Aorta (tissue), 5 donors: ENCODE results near the gene IL1RAPL1. TPM values are rescaled to one million over a fixed set of nuclear protein-coding genes. Genes with fewer than 3 reads are reported as not detected.

ENCODE experiments used
- ATAC-seq: fragments of 200-7000 bp; cut with Tn5 transposase; one replicate; pipeline ENCODE4 v1.9.1; 2022; ENCODE audit warnings: moderate library complexity; ENCODE audit not compliant: low FRiP score
- DNase-seq, 2 donors: peaks; one replicate each; pipeline ENCODE4 v3.0.0-alpha.2; 2020
- H3K27ac ChIP-seq, 2 donors: one replicate each; pipeline ENCODE4 v1.5.1; 2013; ENCODE audit warnings: low read length in 2 of 2, mild to moderate bottlenecking in 2 of 2, moderate library complexity in 2 of 2, control low read depth in 1 of 2, inconsistent platforms in 1 of 2, low read depth in 1 of 2
- H3K27me3 ChIP-seq, 2 donors: one replicate each; pipeline ENCODE4 v1.6.1; 2013; ENCODE audit warnings: control low read depth in 1 of 2, low read length in 1 of 2, mild to moderate bottlenecking in 1 of 2, moderate library complexity in 1 of 2; ENCODE audit not compliant: insufficient read depth in 2 of 2, control insufficient read depth in 1 of 2
- H3K36me3 ChIP-seq, 2 donors: one replicate each; pipeline ENCODE4 v1.6.1; 2013; ENCODE audit warnings: control low read depth in 1 of 2, low read length in 1 of 2, mild to moderate bottlenecking in 1 of 2; ENCODE audit not compliant: insufficient read depth in 2 of 2, control insufficient read depth in 1 of 2
- H3K4me1 ChIP-seq, 2 donors: one replicate each; pipeline ENCODE4 v1.6.1; 2013; ENCODE audit warnings: low read length in 2 of 2, control low read depth in 1 of 2, mild to moderate bottlenecking in 1 of 2, moderate library complexity in 1 of 2; ENCODE audit not compliant: insufficient read depth in 2 of 2, control insufficient read depth in 1 of 2
- H3K4me3 ChIP-seq, 2 donors: one replicate each; pipeline ENCODE4 v1.5.1; 2013; ENCODE audit warnings: low read length in 2 of 2, control low read depth in 1 of 2, mild to moderate bottlenecking in 1 of 2
- H3K9me3 ChIP-seq: one replicate; pipeline ENCODE4 v1.6.1; 2013; ENCODE audit warnings: mild to moderate bottlenecking, low read length; ENCODE audit not compliant: control insufficient read depth
- WGBS, 2 donors: extraction: QIAGEN DNeasy Blood & Tissue Kit; methylation state at CpG; one replicate each; pipeline ENCODE4 v1.1.7; 2013; 5-methylcytosine and 5-hydroxymethylcytosine counted together
- intact Hi-C, 2 donors: fragments of 100-400 bp; cut with DNase I; formaldehyde crosslinking; loops; one replicate each; pipeline versions ENCODE4 v1.14.2 to v1.15.0; 2022
- polyA plus RNA-seq, 2 donors: library from polyadenylated mRNA; stranded (reverse); fragments of 200-250 nt; gene quantifications; one replicate each; pipeline ENCODE4 v1.2.3, GENCODE V29; 2013
- total RNA-seq, 2 donors: library from RNA; stranded (reverse); fragmentation: NEBNext Ultra II Directional; extraction: Animal tissue kit (Norgen Biotek cat#: 25700); gene quantifications; one replicate each; pipeline ENCODE4 v1.2.1, GENCODE V29; 2021
- donor health status: healthy with polysubstance abuse.
- donor health status: Bipolar disorder and iron deficiency.
- donor health status: DM: no; HTN: no; CAD: no.
- donor health status: DM: no; HTN: no; CAD: no.
- donor health status: DM: yes; HTN: yes; CAD: no.

Gene IL1RAPL1
- total and polyA plus RNA-seq, 4 donors = 0.24 to 0.26 TPM; not detected in 2

DNA sequence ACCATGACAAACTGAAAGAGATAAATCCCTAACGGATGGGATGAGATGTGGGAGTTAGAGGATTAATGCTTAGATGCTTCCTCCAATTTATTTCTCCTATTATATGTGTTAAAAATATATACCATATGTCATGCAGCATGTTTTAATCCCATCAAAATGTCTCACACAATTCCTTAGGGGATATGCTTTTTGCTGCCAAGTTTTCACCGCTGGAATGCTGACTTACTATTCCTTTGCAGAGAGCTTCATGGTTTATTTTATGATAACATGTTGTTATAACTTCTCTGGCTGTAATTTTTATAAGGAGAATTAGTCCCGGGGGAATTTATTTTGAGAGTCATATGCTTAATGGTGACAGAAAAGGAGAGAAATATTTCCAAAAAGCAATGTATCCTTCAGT, 670.3 kb downstream of the IL1RAPL1 start:
- Histone ChIP-seq H3K9me3 (no peaks in the 10 kb centered on the region), H3K4me3 (no peak overlapping the region), H3K36me3 (no peaks in the 10 kb centered on the region), H3K27ac (no peak overlapping the region), H3K4me1 (no peaks in the 10 kb centered on the region), H3K27me3 (no peaks in the 10 kb centered on the region)
- intact Hi-C loops = no loop called here
- WGBS, 2 donors = 3% methylated on average over 3 of the region's 3 CpGs
- DNase-seq (no peak), ATAC-seq (no peak)

DNA sequence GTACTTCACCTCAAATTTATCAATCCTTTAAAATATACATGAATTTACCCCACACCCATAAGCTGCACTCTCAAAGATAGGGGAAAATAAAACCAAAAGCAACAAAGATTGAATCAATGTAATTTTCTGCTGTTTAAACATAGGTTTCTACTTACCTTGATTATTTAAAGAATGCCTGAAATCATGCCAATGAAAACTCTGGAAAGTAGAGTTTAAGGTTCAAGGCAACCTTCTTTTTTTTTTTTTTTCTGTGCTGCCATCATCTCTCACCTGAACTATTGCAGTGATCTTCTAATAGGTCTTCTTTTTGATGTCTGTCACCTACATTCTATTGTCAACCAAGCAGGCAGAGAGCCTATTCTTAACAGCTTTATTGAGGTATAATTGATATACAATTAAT, 682.1 kb downstream of the IL1RAPL1 start:
- Histone ChIP-seq H3K36me3 (no peaks in the 10 kb centered on the region), H3K27me3 (no peaks in the 10 kb centered on the region), H3K9me3 (no peaks in the 10 kb centered on the region), H3K27ac (no peak overlapping the region), H3K4me3 (no peak overlapping the region), H3K4me1 (no peaks in the 10 kb centered on the region)
- ATAC-seq = no peak
- DNase-seq = no peak
- intact Hi-C loops = no loop called here

GRCh38 chrX:29274517-29274916, 687.3 kb downstream of the IL1RAPL1 start:
- DNase-seq (no peak), ATAC-seq (no peak)

DNA sequence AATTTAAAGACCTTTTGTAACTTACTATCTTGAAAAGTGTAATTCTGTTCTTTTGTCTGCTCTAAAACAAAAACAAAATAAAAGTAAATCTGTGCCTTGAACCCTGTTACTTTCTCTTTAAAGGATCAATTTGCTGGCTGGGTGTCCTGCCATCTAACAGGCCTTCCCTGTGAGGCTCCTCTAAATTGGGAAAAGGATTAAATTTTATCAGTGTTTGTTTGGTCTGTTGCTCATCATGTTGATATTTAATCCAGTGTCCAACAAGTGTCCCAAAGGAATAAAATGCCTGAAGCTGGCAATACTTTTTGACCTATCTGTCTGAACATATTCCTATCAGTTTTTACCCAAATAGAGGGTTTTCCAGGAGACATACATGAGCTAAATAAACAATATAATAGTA, 688.7 kb downstream of the IL1RAPL1 start:
- H3K27ac ChIP-seq = no peak overlapping the region
- no peak for DNase-seq
- no peak overlapping the region for H3K4me3 ChIP-seq
- H3K27me3 ChIP-seq = no peaks in the 10 kb centered on the region
- no peaks in the 10 kb centered on the region for H3K4me1 ChIP-seq
- intact Hi-C loops = no loop called here
- H3K36me3 ChIP-seq = no peaks in the 10 kb centered on the region
- no peak for ATAC-seq
- no peaks in the 10 kb centered on the region for H3K9me3 ChIP-seq

More at GRCh38 chrX:29274517-29274916, 687.3 kb downstream of the IL1RAPL1 start:
- intact Hi-C loops = no loop called here
- Histone ChIP-seq H3K4me3 (no peak overlapping the region), H3K27ac (no peak overlapping the region), H3K27me3 (no peaks in the 10 kb centered on the region), H3K4me1 (no peaks in the 10 kb centered on the region), H3K36me3 (no peaks in the 10 kb centered on the region), H3K9me3 (no peaks in the 10 kb centered on the region)
- 45 to 73% methylated on average over 3 of the region's 3 CpGs for WGBS, 2 donors

DNA sequence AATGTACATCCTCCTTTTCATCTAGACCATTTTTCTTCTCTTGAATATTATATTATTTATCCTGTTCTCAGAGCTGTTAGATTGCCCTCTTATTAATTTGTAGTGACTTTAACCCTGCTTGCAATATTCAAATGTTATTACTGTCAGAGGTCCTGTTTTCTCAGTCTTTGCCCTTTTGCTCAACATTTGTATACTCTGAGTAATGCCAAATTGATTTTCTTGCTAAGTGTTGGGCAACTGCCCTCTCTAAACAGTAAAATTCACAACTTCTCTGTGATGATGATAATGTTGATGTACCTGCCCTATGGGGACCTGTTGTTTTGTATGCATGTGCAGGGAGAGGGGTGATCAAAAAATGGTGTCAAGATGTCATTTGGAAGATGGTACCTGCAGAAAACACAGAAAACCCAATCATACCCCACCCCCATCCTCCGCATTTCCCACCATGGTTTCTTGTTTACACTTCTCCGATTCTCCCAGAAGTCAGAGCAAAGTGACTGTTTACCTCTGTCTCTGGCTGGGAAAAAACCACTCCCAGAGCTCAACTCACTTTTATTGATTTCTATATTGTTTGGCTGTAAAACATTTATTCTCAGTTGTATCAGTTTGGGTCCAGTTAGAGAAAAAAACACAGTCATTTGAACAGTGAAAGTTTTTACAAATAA, 694.0 kb downstream of the IL1RAPL1 start:
- WGBS, 2 donors = 89 to 96% methylated on average over 2 of the region's 2 CpGs
- H3K36me3 ChIP-seq = no peaks in the 10 kb centered on the region

DNA sequence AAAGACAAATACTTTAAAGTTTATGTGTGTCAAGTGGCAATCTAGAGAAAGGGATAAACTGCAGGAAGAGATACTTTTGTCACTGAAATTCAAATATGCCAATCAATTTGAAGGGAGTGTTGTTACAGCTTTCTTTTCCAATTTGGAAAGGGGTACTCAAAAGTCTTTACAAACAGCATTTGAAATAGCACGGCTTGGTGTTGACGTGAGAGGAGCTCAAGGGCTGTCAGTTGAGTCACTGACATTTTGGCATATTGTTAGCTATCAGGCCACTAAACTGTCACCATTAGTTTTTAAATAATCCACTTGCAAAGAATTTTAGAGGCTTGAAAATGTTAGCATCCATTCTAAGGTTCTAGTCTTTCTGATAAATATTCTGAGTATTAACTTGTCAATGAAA, 698.4 kb downstream of the IL1RAPL1 start:
- Histone ChIP-seq H3K4me1 (no peaks in the 10 kb centered on the region), H3K27ac (no peak overlapping the region), H3K27me3 (no peaks in the 10 kb centered on the region), H3K9me3 (no peaks in the 10 kb centered on the region), H3K36me3 (no peaks in the 10 kb centered on the region), H3K4me3 (no peak overlapping the region)
- 61 to 68% methylated on average over 2 of the region's 2 CpGs for WGBS, 2 donors
- intact Hi-C loops = no loop called here
- ATAC-seq (no peak), DNase-seq (no peak)

More for the DNA sequence above, 694.0 kb downstream of the IL1RAPL1 start:
- DNase-seq = no peak
- H3K27ac ChIP-seq = no peak overlapping the region
- intact Hi-C loops = no loop called here
- H3K27me3 ChIP-seq = no peaks in the 10 kb centered on the region
- H3K4me1 ChIP-seq = no peaks in the 10 kb centered on the region
- H3K9me3 ChIP-seq = no peaks in the 10 kb centered on the region
- ATAC-seq = no peak
- H3K4me3 ChIP-seq = no peak overlapping the region

- 79 to 97% methylated on average over 1 of the region's 1 CpG for WGBS, 2 donors
- no peak overlapping the region for H3K27ac ChIP-seq
- intact Hi-C loops = no loop called here
Observed at GRCh38 chrX:29295987-29296680, 708.9 kb downstream of the IL1RAPL1 start.

GRCh38 chrX:29297171-29297800, 710.0 kb downstream of the IL1RAPL1 start:
- H3K9me3 ChIP-seq = no peaks in the 10 kb centered on the region
- ATAC-seq (no peak), DNase-seq (no peak)
- no peaks in the 10 kb centered on the region for H3K27me3 ChIP-seq
- H3K27ac ChIP-seq = no peak overlapping the region
- H3K4me3 ChIP-seq = no peak overlapping the region
- intact Hi-C loops = no loop called here
- no peaks in the 10 kb centered on the region for H3K36me3 ChIP-seq
- WGBS, 2 donors = 45 to 66% methylated on average over 4 of the region's 4 CpGs
- H3K4me1 ChIP-seq = no peaks in the 10 kb centered on the region

More at GRCh38 chrX:29295987-29296680, 708.9 kb downstream of the IL1RAPL1 start:
- H3K4me1 ChIP-seq = no peaks in the 10 kb centered on the region
- H3K9me3 ChIP-seq = no peaks in the 10 kb centered on the region
- DNase-seq (no peak), ATAC-seq (no peak)
- H3K4me3 ChIP-seq = no peak overlapping the region
- H3K27me3 ChIP-seq = no peaks in the 10 kb centered on the region
- no peaks in the 10 kb centered on the region for H3K36me3 ChIP-seq

DNA sequence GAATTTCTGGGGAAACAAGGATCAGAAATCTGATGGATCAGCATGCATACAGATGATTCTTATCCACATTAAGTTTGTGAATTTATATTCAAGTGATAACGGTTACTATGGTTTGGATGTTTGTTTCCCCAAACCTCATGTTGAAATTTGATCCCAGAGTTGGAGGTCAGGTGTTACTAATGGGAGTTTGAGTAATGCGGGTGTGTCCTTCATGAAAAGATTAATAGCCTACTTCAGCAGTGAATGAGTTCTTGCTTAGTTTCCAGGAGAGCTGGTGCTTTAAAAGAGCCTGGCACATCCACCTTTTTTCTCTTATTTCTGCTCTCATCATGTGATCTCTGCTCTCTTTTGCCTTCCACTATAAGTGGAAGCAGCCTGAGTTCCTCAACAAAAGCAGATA, 712.4 kb downstream of the IL1RAPL1 start:
- DNase-seq = no peak
- Histone ChIP-seq H3K36me3 (no peaks in the 10 kb centered on the region), H3K4me3 (no peak overlapping the region), H3K4me1 (no peaks in the 10 kb centered on the region), H3K27ac (no peak overlapping the region), H3K9me3 (no peaks in the 10 kb centered on the region), H3K27me3 (no peaks in the 10 kb centered on the region)
- intact Hi-C loops = no loop called here
- ATAC-seq = no peak
- 79 to 93% methylated on average over 2 of the region's 2 CpGs for WGBS, 2 donors
